Natural killer cell treated with Interleukin-12 subunit alpha and Interleukin-12 subunit beta and Interleukin-15 and Interleukin-18, amount 100 ng/mL, for 72 hours (primary cell): ENCODE data around the gene OR3A1. TPM values are rescaled to one million over a fixed set of nuclear protein-coding genes. Genes with fewer than 3 reads are reported as not detected.
"Not testable (repeated sequence)": the region's sequence is repeated elsewhere in the genome, so short reads cannot be mapped to it uniquely, and the experiment has no call there.

Source experiments
- ATAC-seq, 2 donors: fragments of 150-1000 bp; cut with Tn5 transposase in 1 of 2; sonication (Bioruptor Pico), chemical (Tn5 transposase) in 1 of 2; 2 replicates each; pipeline ENCODE4 v1.10.0; 2021
- DNase-seq: peaks from one replicate; pipeline ENCODE4 v3.0.0; 2022; ENCODE audit warnings: low spot score
- H3K27ac Mint-ChIP-seq, 2 donors: 1 replicate in 1 of 2; 2 replicates in 1 of 2; pipeline ENCODE4 v1.8.0; 2022; ENCODE audit warnings: mixed read lengths in 2 of 2, mild to moderate bottlenecking in 1 of 2, moderate library complexity in 1 of 2
- H3K27me3 Mint-ChIP-seq, 2 donors: 1 replicate in 1 of 2; 2 replicates in 1 of 2; pipeline ENCODE4 v1.8.0; 2022; ENCODE audit warnings: mixed read lengths in 2 of 2
- H3K36me3 Mint-ChIP-seq: one replicate; pipeline ENCODE4 v1.8.0; 2022; ENCODE audit warnings: mixed read lengths
- H3K4me1 Mint-ChIP-seq, 2 donors: 1 replicate in 1 of 2; 2 replicates in 1 of 2; pipeline ENCODE4 v1.8.0; 2022; ENCODE audit warnings: low read depth in 2 of 2, mixed read lengths in 2 of 2, mild to moderate bottlenecking in 1 of 2
- H3K4me3 Mint-ChIP-seq: one replicate; pipeline ENCODE4 v1.8.0; 2022; ENCODE audit warnings: mixed read lengths
- H3K9me3 Mint-ChIP-seq: 2 replicates; pipeline ENCODE4 v1.8.0; 2022; ENCODE audit warnings: mixed read lengths
- total RNA-seq, 2 donors: library from RNA; stranded (reverse); gene quantifications; one replicate each; pipeline ENCODE4 v1.2.3, GENCODE V29; 2022

OR3A1 gene
- total RNA-seq, 2 donors from 2014 or later = 0.57 TPM; not detected in 1

DNA sequence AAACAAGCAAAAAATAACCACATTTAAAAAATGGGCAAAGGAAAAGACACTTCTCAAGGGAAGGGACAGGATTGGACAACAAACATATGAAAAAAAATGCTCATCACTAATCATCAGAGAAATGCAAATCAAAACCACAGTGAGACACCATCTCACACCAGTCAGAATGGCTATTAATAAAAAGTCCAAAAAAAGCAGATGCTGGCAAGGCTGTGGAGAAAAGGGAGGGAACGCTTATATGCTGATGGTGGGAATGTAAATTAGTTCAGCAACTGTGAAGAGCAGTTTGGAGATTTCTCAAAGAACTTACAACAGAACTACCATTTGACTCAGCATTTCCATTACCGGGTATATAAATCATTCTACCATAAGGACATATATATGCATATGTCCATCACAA lies 49.1 kb downstream of the OR3A1 start:
- not testable (repeated sequence) for ATAC-seq, H3K36me3 Mint-ChIP-seq, H3K4me3 Mint-ChIP-seq, H3K27ac Mint-ChIP-seq, H3K9me3 Mint-ChIP-seq, H3K27me3 Mint-ChIP-seq, DNase-seq, H3K4me1 Mint-ChIP-seq

DNA sequence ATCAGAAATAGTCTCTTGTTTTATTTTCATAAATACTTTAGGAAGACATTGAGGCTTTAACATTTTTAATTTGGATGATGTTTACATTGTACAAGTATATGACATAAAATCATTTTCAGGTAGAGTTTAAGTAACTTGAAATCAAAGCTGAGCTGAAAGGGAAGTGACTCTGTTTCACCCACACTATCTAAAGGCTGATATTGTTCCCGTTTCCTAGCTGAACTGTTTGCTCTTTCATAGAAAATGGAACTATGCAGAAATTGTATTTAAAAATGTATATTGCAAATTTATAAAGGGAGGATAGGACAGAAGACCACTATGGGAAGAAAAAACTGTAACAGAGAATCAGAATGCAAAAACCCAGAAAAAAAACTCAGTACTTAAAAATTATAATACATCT lies 53.3 kb downstream of the OR3A1 start:
- not testable (repeated sequence) for ATAC-seq, H3K27me3 Mint-ChIP-seq, H3K27ac Mint-ChIP-seq

DNA sequence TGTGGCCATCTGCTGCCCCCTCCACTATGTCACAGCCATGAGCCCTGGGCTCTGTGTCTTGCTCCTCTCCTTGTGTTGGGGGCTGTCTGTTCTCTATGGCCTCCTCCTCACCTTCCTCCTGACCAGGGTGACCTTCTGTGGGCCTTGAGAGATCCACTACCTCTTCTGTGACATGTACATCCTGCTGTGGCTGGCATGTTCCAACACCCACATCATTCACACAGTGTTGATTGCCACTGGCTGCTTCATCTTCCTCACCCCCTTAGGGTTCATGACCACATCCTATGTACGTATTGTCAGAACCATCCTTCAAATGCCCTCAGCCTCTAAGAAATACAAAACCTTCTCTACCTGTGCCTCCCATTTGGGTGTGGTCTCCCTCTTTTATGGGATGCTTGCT lies 57.1 kb downstream of the OR3A1 start:
- not testable (repeated sequence) for DNase-seq, H3K4me1 Mint-ChIP-seq, H3K27me3 Mint-ChIP-seq, H3K27ac Mint-ChIP-seq, H3K4me3 Mint-ChIP-seq, H3K36me3 Mint-ChIP-seq, H3K9me3 Mint-ChIP-seq
- peak; percentile 77 to 82 for ATAC-seq

More for the DNA sequence above, 53.3 kb downstream of the OR3A1 start:
- not testable (repeated sequence) for DNase-seq, H3K9me3 Mint-ChIP-seq, H3K36me3 Mint-ChIP-seq, H3K4me1 Mint-ChIP-seq, H3K4me3 Mint-ChIP-seq

Other genes starting within 250 kb of the OR3A1 start
- not detected for gene OR1D5, start 234.8 kb downstream of the OR3A1 start, total RNA-seq
- not detected for gene OR1D2, start 193.9 kb downstream of the OR3A1 start, total RNA-seq
- gene OR1G1, start 170.8 kb downstream of the OR3A1 start, total RNA-seq = not detected
- gene OR1A2, start 100.8 kb downstream of the OR3A1 start, total RNA-seq = not detected
- not detected for gene OR1A1, start 90.7 kb downstream of the OR3A1 start, total RNA-seq
- 1 to 10 TPM in 1 of 2 donors, not detected in 1; 2.6 TPM for gene OR3A2, start 87.9 kb upstream of the OR3A1 start, total RNA-seq
- gene OR1E1, start 100.0 kb upstream of the OR3A1 start, total RNA-seq = not detected
- not detected for gene OR3A3, start 113.0 kb upstream of the OR3A1 start, total RNA-seq
- not detected for gene OR1E2, start 135.5 kb upstream of the OR3A1 start, total RNA-seq
- gene SPATA22, start 173.5 kb upstream of the OR3A1 start, total RNA-seq = not detected
- gene ASPA, start 177.6 kb upstream of the OR3A1 start, total RNA-seq = not detected